ENCODE results near the gene NDUFS7. TPM values are rescaled to one million over a fixed set of nuclear protein-coding genes. Genes with fewer than 3 reads are reported as not detected.

Gene NDUFS7
- total RNA-seq, 1 experiment from 2014 or later: 59.3 TPM

GRCh38 chr19:1394252-1395193, 10.8 kb downstream of the NDUFS7 start:
- DNase-seq (ENCODE audit: low read depth, low spot score): no peak
- in situ Hi-C loops (cut with HindIII; ENCODE audit: low pct_unique_long_range_greater_than_20kb, low sequenced_read_pairs): no loop called here

DNA sequence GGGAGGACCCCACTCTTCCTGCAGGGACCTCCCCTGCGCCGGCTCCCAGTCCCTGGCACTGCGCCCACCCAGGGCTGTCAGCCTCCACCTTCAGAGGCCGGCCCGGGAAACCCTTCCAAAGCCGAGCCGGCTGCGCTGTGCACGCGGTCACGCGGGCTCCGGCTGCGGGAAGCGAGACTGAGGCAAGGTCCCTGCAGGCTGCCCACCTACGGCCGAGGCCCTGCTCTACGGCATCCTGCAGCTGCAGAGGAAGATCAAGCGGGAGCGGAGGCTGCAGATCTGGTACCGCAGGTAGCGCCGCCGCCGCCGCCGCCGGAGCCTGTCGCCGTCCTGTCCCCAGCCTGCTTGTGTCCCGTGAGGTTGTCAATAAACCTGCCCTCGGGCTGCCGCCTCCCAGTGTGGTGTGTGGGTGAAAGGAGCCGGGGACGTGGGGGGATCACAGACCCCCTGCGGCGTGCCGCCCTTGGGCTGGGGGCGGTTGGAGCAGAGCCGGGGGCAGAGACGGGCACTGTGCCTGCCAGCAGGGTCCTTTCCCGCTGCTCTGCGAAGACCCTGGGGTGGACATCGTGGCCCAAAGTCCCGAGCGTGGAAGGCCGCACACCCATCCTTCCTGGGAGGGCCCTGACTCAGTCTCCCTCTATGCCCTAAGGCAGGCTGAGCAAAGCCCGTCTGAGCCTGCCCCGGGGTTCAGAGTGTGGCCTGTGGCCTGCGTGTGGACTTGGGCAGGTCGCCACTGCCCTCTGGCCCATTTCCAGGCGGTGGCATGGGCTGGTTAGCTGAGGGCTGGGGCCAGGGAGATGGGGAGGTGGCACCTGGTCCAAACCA, 11.7 kb downstream of the NDUFS7 start:
- in situ Hi-C loops (cut with HindIII; ENCODE audit: low pct_unique_long_range_greater_than_20kb, low sequenced_read_pairs): no loop called here
- DNase-seq (ENCODE audit: low read depth, low spot score): no peak

DNA sequence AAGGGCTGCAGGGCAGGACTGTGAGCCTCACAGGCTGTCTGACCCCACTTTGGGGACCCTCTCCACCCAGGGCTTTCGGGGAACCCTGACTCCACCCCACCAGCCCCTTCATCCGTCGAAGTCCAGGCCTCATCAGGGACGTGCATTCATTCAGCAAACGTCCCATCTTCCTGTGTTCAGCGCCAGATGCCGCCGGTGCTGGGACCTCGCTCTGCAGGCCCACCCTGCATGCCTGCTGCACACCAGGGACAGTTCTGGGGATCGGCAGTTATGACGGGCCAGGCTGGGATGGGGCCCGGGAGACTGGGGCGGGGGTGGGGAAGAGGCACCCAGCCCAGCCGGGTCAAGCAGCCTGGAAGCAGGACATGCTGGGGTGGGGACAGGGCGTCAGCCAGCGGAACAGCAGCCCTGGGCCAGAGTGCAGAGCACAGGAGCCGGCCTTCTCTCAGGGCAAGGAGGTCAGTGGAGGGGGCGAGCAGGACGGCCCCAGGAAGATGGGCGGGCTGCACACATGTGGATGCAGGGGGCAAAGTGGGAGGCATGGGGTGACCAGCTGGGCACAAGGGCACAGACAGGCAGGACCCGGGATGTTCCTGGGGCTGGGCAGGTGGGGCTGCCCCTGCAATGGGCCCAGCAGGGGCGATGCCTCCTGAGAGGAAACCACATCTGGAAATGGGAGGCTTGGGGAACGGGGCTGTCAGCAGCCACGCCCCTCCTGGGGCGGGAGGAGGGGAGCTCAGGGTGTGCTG, 12.5 kb downstream of the NDUFS7 start:
- DNase-seq (ENCODE audit: low read depth, low spot score): no peak
- in situ Hi-C loops (cut with HindIII; ENCODE audit: low pct_unique_long_range_greater_than_20kb, low sequenced_read_pairs): no loop called here

- in situ Hi-C loops (cut with HindIII; ENCODE audit: low pct_unique_long_range_greater_than_20kb, low sequenced_read_pairs): no loop called here
- no peak for DNase-seq (ENCODE audit: low read depth, low spot score)
Observed at GRCh38 chr19:1396768-1397679, 13.3 kb downstream of the NDUFS7 start.

GRCh38 chr19:1397838-1398237, 14.1 kb downstream of the NDUFS7 start:
- DNase-seq (ENCODE audit: low read depth, low spot score): no peak
- in situ Hi-C loops (cut with HindIII; ENCODE audit: low pct_unique_long_range_greater_than_20kb, low sequenced_read_pairs): no loop called here

- DNase-seq (ENCODE audit: low read depth, low spot score): no peak
- in situ Hi-C loops (cut with HindIII; ENCODE audit: low pct_unique_long_range_greater_than_20kb, low sequenced_read_pairs): no loop called here
Observed at GRCh38 chr19:1399079-1399478, 15.4 kb downstream of the NDUFS7 start.

GRCh38 chr19:1399745-1400144, 16.0 kb downstream of the NDUFS7 start:
- no peak for DNase-seq (ENCODE audit: low read depth, low spot score)
- in situ Hi-C loops (cut with HindIII; ENCODE audit: low pct_unique_long_range_greater_than_20kb, low sequenced_read_pairs): no loop called here

DNA sequence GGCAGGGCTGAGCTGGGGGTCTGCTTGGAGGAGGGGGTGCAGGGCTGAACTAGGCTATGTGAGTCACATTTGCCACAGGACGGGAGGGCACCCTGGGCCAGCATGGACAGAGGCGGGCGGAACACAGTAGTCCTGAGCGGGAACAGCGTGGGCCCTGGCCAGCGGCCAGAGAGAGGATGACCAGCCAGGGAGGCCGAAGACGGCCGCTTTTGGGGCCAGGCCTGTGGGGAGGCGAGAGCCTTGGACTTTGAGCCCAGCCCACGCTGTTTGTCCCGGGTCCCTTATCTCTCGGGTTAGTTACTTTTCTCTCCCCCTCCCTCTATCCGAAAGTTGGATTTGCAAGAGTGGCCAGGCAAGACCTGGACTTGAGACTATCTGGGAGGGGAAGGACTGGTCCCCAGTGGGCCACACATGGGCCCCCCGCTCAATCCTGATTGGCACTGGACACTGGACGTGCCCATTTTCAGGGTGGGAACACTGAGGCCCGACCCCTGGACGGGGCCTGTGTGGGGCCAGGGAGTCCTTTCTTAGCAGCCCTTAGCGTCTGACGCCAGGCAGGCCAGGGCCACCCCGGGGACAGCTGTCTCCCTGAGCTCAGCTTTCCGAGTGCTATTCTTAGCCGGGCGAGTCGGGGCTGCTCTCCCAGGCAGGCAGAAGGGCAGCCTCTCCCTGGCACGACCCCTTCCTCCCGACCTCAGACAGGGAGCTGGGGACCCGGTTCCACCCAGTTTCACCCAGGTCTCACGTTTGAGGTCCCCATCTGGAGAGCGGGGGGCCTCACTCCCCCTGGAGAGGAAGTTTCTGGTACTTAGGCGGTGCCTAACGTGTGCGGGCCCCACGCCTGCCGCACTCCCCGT, 16.8 kb downstream of the NDUFS7 start:
- in situ Hi-C loops (cut with HindIII; ENCODE audit: low pct_unique_long_range_greater_than_20kb, low sequenced_read_pairs): no loop called here
- no peak for DNase-seq (ENCODE audit: low read depth, low spot score)

DNA sequence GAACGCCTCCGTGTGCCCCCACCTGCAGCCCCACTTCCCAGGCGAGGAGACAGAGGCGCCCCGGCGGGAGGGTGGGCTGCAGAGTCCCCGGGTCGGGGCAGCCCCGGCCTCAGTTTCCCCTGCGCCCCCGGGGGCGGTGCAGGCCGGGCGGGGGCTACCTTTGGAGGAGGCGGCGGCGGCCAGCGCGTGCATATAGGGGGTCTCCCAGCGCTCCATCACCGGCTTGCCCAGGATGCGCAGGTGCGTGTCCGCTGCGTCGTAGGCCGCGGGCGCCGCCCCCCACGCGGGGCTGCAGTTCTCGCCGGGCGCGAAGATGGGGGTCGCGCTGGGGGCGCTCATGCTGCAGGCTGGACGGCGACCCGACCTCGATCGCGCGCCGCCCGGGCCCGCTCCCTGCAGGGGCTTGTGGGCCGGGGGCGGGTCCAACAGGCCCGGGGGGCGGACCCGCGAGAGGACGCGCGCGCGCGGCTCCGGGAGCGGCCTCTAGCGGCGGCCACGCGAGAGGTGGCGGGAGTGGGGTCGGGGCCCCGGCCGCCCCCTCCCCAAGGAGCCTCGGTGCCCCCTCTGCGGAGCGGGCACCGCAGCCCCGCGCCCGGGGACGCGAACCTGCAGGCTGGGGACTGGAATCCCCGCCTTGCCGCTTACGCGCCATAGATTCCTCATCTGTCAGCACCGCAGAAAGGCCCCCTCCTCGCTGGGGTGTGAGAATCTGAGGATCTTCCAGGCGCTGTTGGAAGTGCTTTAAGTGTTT, 17.6 kb downstream of the NDUFS7 start, which contains the start of gene GAMT:
Gene GAMT, minus strand, starts transcription at position 405 of the 751 bp plus-strand sequence. Its CDS starts 66 bp downstream, at position 339.
- in situ Hi-C loops (cut with HindIII; ENCODE audit: low pct_unique_long_range_greater_than_20kb, low sequenced_read_pairs): no loop called here
- peak; percentile 34 for DNase-seq (ENCODE audit: low read depth, low spot score)

GRCh38 chr19:1401889-1402217, 18.1 kb downstream of the NDUFS7 start:
- DNase-seq (ENCODE audit: low read depth, low spot score): no peak
- in situ Hi-C loops (cut with HindIII; ENCODE audit: low pct_unique_long_range_greater_than_20kb, low sequenced_read_pairs): no loop called here

- in situ Hi-C loops (cut with HindIII; ENCODE audit: low pct_unique_long_range_greater_than_20kb, low sequenced_read_pairs): no loop called here
- DNase-seq (ENCODE audit: low read depth, low spot score): peak; percentile 22
Observed at GRCh38 chr19:1402411-1403070, 18.8 kb downstream of the NDUFS7 start.

- DNase-seq (ENCODE audit: low read depth, low spot score): peak; percentile 96
- in situ Hi-C loops (cut with HindIII; ENCODE audit: low pct_unique_long_range_greater_than_20kb, low sequenced_read_pairs): no loop called here
Observed at GRCh38 chr19:1406774-1407527, 23.2 kb downstream of the NDUFS7 start.

- in situ Hi-C loops (cut with HindIII; ENCODE audit: low pct_unique_long_range_greater_than_20kb, low sequenced_read_pairs): no loop called here
- no peak for DNase-seq (ENCODE audit: low read depth, low spot score)
Observed at GRCh38 chr19:1407528-1408299, 24.0 kb downstream of the NDUFS7 start, which contains the start of gene DAZAP1. DAZAP1 (plus strand) TSS chr19:1407586; CDS start chr19:1407774, 188 bp downstream.
